Measurements from ENCODE around the gene CLPSL2. TPM values are rescaled to one million over a fixed set of nuclear protein-coding genes. Genes with fewer than 3 reads are reported as not detected.

CLPSL2 gene
- total and polyA plus RNA-seq, 2 experiments from 2014 or later, result not detected

DNA sequence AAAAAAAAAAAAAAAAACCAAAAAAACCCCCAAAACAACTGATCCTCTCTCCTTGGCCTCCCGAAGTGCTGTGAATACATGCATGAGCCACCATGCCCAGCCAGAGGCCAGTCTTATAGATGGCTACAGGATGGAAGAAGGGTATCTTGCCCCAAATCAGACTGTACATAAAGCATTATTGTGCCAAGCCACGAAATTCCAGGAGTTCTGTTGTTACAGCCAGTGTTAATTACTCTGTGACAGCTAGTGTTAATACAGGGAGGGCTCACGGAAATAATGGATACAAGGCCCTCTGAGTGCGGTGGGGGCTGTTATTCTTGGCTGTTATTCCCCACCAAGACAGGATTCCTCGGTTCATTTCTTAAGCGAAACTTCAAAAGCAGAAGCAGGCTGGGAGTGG is 1.4 kb upstream of the CLPSL2 start:
- 80% methylated on average over 6 of the region's 6 CpGs for WGBS (ENCODE audit: low lambda C conversion rate, missing lambda C conversion rate)
- peaks cover 3% of the 10 kb centered on the region for H3K27me3 ChIP-seq
- no peaks in the 10 kb centered on the region for H3K4me1 ChIP-seq (ENCODE audit: insufficient read depth)
- no peak for TF ChIP-seq EZH2 (IDR thresholded peaks at IDR 0.05; ENCODE audit: borderline replicate concordance)
- TF ChIP-seq EZH2phosphoT487 (IDR thresholded peaks at IDR 0.05; ENCODE audit: low read depth, severe bottlenecking, unreplicated experiment), result no peak
- no peak overlapping the region for H3K4me3 ChIP-seq
- no peak overlapping the region for H3K4me2 ChIP-seq
- no peaks in the 10 kb centered on the region for H3K79me2 ChIP-seq
- H2AFZ ChIP-seq, result no peak overlapping the region
- H3K36me3 ChIP-seq (replicated peaks; ENCODE audit: insufficient read depth, low read depth), result no peaks in the 10 kb centered on the region
- H3K9me3 ChIP-seq (ENCODE audit: low read depth), result no peaks in the 10 kb centered on the region
- no peaks in the 10 kb centered on the region for H3K9me2 ChIP-seq (replicated peaks; ENCODE audit: insufficient read depth)
- no peaks in the 10 kb centered on the region for H4K20me1 ChIP-seq (ENCODE audit: insufficient read depth, poor library complexity, severe bottlenecking)
- no peak for DNase-seq (ENCODE audit: low spot score)
- no peak overlapping the region for H3K27ac ChIP-seq

DNA sequence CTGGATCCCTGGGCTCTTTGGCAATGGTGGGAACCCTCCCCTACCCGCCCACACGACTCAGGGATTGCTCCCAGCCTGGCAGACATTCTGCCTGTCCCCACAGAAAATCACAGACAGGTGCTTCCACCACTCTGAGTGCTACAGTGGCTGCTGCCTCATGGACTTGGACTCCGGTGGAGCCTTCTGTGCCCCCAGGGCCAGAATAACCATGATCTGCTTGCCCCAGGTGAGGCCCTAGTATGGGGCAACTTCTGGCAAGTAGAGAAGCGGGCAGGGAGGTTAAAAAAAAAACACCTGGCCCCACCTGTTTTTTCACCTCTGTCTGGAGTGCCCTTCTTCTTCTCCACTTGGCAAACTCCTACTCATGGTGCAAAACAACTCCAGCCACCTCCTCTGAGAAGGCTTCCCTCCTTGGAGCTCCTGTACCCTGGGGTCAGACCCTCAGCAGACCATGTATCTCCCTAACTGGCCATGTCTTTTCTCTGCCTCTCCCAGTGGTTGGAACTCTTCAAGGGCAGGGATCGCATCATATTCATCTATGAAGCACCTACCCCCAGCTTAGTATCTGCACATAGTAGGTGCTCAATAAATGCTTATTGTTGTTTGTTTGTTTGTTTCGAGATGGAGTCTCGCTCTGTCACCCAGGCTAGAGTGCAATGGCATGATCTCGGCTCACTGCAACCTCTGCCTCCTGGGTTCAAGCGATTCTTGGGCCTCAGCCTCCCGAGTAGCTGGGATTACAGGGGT is 1.1 kb downstream of the CLPSL2 start:
- no peaks in the 10 kb centered on the region for H4K20me1 ChIP-seq (ENCODE audit: insufficient read depth, poor library complexity, severe bottlenecking)
- H3K79me2 ChIP-seq, result no peaks in the 10 kb centered on the region
- H3K4me2 ChIP-seq, result peak overlapping the region; percentile 99
- no peaks in the 10 kb centered on the region for H3K4me1 ChIP-seq (ENCODE audit: insufficient read depth)
- no peaks in the 10 kb centered on the region for H3K9me3 ChIP-seq (ENCODE audit: low read depth)
- H3K36me3 ChIP-seq (replicated peaks; ENCODE audit: insufficient read depth, low read depth), result no peaks in the 10 kb centered on the region
- no peak for DNase-seq (ENCODE audit: low spot score)
- H3K9me2 ChIP-seq (replicated peaks; ENCODE audit: insufficient read depth), result no peaks in the 10 kb centered on the region
- H2AFZ ChIP-seq, result no peak overlapping the region
- no peak overlapping the region for H3K4me3 ChIP-seq
- TF ChIP-seq EZH2 (IDR thresholded peaks at IDR 0.05; ENCODE audit: borderline replicate concordance) (no peak), EZH2phosphoT487 (IDR thresholded peaks at IDR 0.05; ENCODE audit: low read depth, severe bottlenecking, unreplicated experiment) (no peak)
- no peak overlapping the region for H3K27ac ChIP-seq
- 85% methylated on average over 10 of the region's 10 CpGs for WGBS (ENCODE audit: low lambda C conversion rate, missing lambda C conversion rate)
- peaks cover 3% of the 10 kb centered on the region for H3K27me3 ChIP-seq

DNA sequence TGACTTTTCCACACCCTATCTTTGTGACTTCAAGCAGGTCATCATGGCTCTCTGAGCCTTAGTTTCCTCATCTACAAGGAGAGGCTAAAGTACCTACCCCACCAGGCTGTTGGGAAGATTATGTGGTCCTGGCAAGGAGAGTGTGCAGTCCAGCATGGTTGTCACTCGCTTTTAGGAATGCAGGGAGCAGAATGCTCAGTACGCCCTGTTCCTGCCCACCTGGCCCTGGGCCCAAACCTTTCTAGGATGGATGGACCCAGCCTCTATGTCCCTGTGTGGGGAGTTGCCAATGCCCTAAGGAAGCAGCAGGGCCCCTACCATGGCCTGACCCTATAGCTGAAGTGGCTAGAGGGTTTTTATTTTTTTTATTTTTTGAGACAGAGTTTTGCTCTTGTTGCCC is 2.0 kb downstream of the CLPSL2 start:
- H3K79me2 ChIP-seq, result no peaks in the 10 kb centered on the region
- WGBS (ENCODE audit: low lambda C conversion rate, missing lambda C conversion rate), result 91% methylated on average over 2 of the region's 2 CpGs
- no peaks in the 10 kb centered on the region for H3K9me3 ChIP-seq (ENCODE audit: low read depth)
- TF ChIP-seq EZH2phosphoT487 (IDR thresholded peaks at IDR 0.05; ENCODE audit: low read depth, severe bottlenecking, unreplicated experiment), result no peak
- no peak for TF ChIP-seq EZH2 (IDR thresholded peaks at IDR 0.05; ENCODE audit: borderline replicate concordance)
- TF ChIP-seq, protein P1, sequence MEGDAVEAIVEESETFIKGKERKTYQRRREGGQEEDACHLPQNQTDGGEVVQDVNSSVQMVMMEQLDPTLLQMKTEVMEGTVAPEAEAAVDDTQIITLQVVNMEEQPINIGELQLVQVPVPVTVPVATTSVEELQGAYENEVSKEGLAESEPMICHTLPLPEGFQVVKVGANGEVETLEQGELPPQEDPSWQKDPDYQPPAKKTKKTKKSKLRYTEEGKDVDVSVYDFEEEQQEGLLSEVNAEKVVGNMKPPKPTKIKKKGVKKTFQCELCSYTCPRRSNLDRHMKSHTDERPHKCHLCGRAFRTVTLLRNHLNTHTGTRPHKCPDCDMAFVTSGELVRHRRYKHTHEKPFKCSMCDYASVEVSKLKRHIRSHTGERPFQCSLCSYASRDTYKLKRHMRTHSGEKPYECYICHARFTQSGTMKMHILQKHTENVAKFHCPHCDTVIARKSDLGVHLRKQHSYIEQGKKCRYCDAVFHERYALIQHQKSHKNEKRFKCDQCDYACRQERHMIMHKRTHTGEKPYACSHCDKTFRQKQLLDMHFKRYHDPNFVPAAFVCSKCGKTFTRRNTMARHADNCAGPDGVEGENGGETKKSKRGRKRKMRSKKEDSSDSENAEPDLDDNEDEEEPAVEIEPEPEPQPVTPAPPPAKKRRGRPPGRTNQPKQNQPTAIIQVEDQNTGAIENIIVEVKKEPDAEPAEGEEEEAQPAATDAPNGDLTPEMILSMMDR (IDR thresholded peaks at IDR 0.05; ENCODE audit: poor library complexity), result no peak
- peaks cover 3% of the 10 kb centered on the region for H3K27me3 ChIP-seq
- no peaks in the 10 kb centered on the region for H4K20me1 ChIP-seq (ENCODE audit: insufficient read depth, poor library complexity, severe bottlenecking)
- H3K4me2 ChIP-seq, result no peak overlapping the region
- H3K4me3 ChIP-seq, result no peak overlapping the region
- H3K4me1 ChIP-seq (ENCODE audit: insufficient read depth), result no peaks in the 10 kb centered on the region
- no peaks in the 10 kb centered on the region for H3K9me2 ChIP-seq (replicated peaks; ENCODE audit: insufficient read depth)
- H3K27ac ChIP-seq, result no peak overlapping the region
- H2AFZ ChIP-seq, result no peak overlapping the region
- H3K36me3 ChIP-seq (replicated peaks; ENCODE audit: insufficient read depth, low read depth), result no peaks in the 10 kb centered on the region
- DNase-seq (ENCODE audit: low spot score), result no peak

DNA sequence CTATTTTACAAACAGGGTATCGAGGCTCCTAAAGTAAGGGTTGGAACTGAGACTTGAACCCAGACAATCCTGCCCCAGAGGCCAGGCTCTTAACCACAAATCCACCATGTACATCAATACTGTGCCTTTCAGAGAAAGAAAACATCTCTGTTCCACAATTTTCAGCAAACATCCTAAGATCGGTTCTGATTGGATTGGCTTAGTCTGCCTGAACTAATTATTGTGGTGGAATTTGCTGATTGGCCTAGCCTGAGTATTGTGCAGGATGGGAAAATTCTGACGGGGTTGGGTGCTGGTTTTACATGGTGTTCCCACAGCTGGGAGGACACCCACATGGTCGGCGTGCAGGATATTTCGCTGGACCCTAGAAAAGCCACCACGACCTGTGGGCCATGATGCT is 4.3 kb downstream of the CLPSL2 start, which contains the start of gene CLPSL1:
Gene CLPSL1, plus strand, starts transcription at position 301 of the 400 bp plus-strand sequence. Its CDS starts 92 bp downstream, at position 393.
- no peaks in the 10 kb centered on the region for H3K9me2 ChIP-seq (replicated peaks; ENCODE audit: insufficient read depth)
- DNase-seq (ENCODE audit: low spot score), result no peak
- 94% methylated on average over 7 of the region's 7 CpGs for WGBS (ENCODE audit: low lambda C conversion rate, missing lambda C conversion rate)
- no peaks in the 10 kb centered on the region for H3K9me3 ChIP-seq (ENCODE audit: low read depth)
- no peak within 1 kb of the TSS for H3K4me2 ChIP-seq
- no peak within 1 kb of the TSS for H2AFZ ChIP-seq
- H3K4me1 ChIP-seq (ENCODE audit: insufficient read depth), result no peaks in the 10 kb centered on the region
- no peak within 1 kb of the TSS for H3K4me3 ChIP-seq
- H4K20me1 ChIP-seq (ENCODE audit: insufficient read depth, poor library complexity, severe bottlenecking), result no peaks in the 10 kb centered on the region
- H3K79me2 ChIP-seq, result no peaks in the 10 kb centered on the region
- no peaks in the 10 kb centered on the region for H3K36me3 ChIP-seq (replicated peaks; ENCODE audit: insufficient read depth, low read depth)
- TF ChIP-seq EZH2phosphoT487 (IDR thresholded peaks at IDR 0.05; ENCODE audit: low read depth, severe bottlenecking, unreplicated experiment) (no peak), EZH2 (IDR thresholded peaks at IDR 0.05; ENCODE audit: borderline replicate concordance) (no peak)
- TF ChIP-seq, protein P1 (IDR thresholded peaks at IDR 0.05; ENCODE audit: poor library complexity), result no peak
- no peak within 1 kb of the TSS for H3K27ac ChIP-seq
- peaks cover 1% of the 10 kb centered on the region for H3K27me3 ChIP-seq

Measured in hepatocyte (in vitro differentiated cells).